ENCODE measurements around the gene TNFAIP8L2. TPM values are rescaled to one million over a fixed set of nuclear protein-coding genes. Genes with fewer than 3 reads are reported as not detected.

The TNFAIP8L2 gene
- total RNA-seq, 4 donors from 2014 or later, result 1.1 to 3.1 (median 1.4) TPM; not detected in 1

DNA sequence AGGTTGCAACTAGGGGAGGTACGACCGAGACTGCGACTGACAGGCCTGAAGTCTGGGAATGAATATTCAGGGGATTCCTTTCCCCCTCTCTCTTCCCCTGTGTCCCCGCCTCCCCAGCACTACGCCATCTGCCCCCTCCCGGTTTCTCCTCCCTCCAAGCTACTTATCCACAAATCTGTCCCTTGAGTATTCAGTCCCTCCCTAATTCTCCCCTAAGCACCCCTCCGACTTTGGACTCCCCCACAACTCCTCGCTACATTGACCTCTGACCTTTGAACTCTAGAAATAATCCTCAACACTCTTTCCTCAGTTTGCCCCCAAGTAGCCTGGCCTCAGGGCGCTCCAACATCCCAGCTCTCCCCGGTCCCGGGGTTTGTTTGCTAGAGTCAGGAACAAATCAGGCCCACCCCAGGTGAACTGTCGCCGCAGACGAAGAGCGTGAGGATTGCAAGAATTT lies 8.9 kb downstream of the TNFAIP8L2 start:
- no peaks in the 10 kb centered on the region for H3K9me3 ChIP-seq
- H3K4me1 ChIP-seq, result peaks cover 48 to 54% of the 10 kb centered on the region in 2 donors
- H3K4me3 ChIP-seq, result peak overlapping the region; percentile 82 to 97 (median 84)
- in situ Hi-C loops (cut with MboI; ENCODE audit: low sequenced_read_pairs in 4 of 4), result no loop called here
- H3K27ac ChIP-seq, result peak overlapping the region; percentile 91 to 99 (median 91)
- H3K27me3 ChIP-seq, result no peaks in the 10 kb centered on the region
- DNase-seq (peak; percentile 45 to 51), ATAC-seq (peak; percentile 5 to 28)
- TF ChIP-seq, protein P1, sequence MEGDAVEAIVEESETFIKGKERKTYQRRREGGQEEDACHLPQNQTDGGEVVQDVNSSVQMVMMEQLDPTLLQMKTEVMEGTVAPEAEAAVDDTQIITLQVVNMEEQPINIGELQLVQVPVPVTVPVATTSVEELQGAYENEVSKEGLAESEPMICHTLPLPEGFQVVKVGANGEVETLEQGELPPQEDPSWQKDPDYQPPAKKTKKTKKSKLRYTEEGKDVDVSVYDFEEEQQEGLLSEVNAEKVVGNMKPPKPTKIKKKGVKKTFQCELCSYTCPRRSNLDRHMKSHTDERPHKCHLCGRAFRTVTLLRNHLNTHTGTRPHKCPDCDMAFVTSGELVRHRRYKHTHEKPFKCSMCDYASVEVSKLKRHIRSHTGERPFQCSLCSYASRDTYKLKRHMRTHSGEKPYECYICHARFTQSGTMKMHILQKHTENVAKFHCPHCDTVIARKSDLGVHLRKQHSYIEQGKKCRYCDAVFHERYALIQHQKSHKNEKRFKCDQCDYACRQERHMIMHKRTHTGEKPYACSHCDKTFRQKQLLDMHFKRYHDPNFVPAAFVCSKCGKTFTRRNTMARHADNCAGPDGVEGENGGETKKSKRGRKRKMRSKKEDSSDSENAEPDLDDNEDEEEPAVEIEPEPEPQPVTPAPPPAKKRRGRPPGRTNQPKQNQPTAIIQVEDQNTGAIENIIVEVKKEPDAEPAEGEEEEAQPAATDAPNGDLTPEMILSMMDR (IDR thresholded peaks at IDR 0.05 in 4 of 5, conservative IDR thresholded peaks at IDR 0.05 in 1 of 5), result no peak
- no peak for TF ChIP-seq POLR2A (IDR thresholded peaks at IDR 0.05)
- intact Hi-C loops (cut with DNase I; ENCODE audit: low total_unique reads), result loop anchor here (1.0 to 2.0 kb wide), 2 partner anchors 19 to 95 kb away; partner anchors contain the start of genes GABPB2 and SEMA6C
- peaks cover 0 to 17% of the 10 kb centered on the region in 2 donors for H3K36me3 ChIP-seq

DNA sequence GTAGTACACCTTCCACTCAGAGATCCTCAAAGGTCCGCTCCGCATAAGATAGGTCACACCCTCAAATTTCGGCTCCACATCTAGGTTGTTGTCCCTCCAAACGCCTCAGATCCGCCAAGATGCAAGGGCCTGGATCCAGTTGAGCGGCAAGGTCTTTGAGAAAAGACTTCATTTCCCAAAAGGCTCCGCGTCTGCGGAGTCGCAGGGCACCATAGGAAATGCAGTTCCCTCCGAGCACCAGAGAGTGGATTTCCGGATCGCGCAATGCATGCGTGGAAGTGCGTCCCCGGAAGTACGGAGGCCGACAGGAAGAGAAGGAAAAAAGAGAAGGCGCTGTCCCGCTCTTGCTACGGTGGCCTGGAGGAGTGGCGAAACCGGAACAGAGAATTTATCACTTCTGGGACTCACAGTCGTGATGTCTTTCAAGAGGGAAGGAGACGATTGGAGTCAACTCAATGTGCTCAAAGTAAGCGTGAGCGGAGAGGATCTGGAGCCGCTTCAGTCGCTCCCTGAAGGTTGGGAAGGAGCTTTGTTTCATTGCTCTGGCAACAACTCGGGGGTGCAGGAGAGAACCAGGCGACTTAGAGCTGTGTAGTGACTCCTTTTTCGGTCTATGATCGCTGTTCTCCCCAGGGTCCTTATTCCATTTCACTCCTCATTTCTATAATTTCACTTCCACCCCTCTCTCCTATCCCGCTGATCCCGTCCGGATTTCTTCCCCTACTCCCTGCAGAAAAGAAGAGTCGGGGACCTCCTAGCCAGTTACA lies 9.5 kb downstream of the TNFAIP8L2 start, which contains the start of the genes LYSMD1 and SCNM1:
TSS of gene LYSMD1 (minus strand) at position 165 of the 767 bp plus-strand sequence. CDS start 644 bp downstream, outside the sequence.
TSS of gene SCNM1 (plus strand) at position 407 of the 767 bp plus-strand sequence. CDS start at position 416, 9 bp downstream.
- Histone ChIP-seq H3K9me3 (no peaks in the 10 kb centered on the region), H3K4me1 (peaks cover 50 to 54% of the 10 kb centered on the region in 2 donors), H3K36me3 (peaks cover 0 to 18% of the 10 kb centered on the region in 2 donors), H3K27ac (peak within 1 kb of the TSS; percentile 91 to 99 (median 91)), H3K27me3 (no peaks in the 10 kb centered on the region), H3K4me3 (peak within 1 kb of the TSS; percentile 82 to 97 (median 84))
- TF ChIP-seq, protein P1 (IDR thresholded peaks at IDR 0.05 in 4 of 5, conservative IDR thresholded peaks at IDR 0.05 in 1 of 5), result peak in 3 of 5 experiments; percentile 11 to 69 (median 51)
- peak; percentile 43 to 63 for TF ChIP-seq POLR2A (IDR thresholded peaks at IDR 0.05)
- DNase-seq (peak; percentile 97 to 98), ATAC-seq (peak; percentile 81 to 85)
- in situ Hi-C loops (cut with MboI; ENCODE audit: low sequenced_read_pairs in 4 of 4) (no loop called here), intact Hi-C loops (cut with DNase I; ENCODE audit: low total_unique reads) (loop anchor here (1.0 to 2.0 kb wide), 3 partner anchors 20 to 95 kb away; partner anchors contain the start of genes GABPB2, SEMA6C and VPS72)

DNA sequence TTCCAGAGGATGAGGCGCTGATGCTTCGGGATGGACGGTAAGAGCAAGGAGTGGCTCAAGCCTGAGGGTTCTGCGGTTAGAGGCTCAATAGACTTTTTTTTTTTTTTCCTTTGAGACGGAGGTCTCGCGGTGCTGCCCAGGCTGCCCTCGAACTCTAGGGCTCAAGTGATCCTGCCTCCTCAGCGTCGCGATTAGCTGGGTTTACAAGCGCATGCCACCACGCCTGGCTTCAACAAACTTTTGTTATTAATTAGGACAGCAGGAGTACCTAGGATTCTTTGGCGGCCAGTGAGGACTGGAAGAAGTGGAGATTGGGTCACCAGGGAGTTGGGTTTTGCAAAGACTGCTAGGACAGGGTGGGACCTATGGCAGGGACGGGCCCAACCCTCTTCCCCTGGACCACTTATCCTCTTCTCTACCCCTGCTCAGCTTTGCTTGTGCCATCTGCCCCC lies 10.1 kb downstream of the TNFAIP8L2 start:
- DNase-seq, result peak in 1 of 2 donors; percentile 25
- H3K4me1 ChIP-seq, result peaks cover 56 to 59% of the 10 kb centered on the region in 2 donors
- no peak for TF ChIP-seq POLR2A (IDR thresholded peaks at IDR 0.05)
- TF ChIP-seq, protein P1 (IDR thresholded peaks at IDR 0.05 in 4 of 5, conservative IDR thresholded peaks at IDR 0.05 in 1 of 5), result no peak
- H3K9me3 ChIP-seq, result no peaks in the 10 kb centered on the region
- H3K27ac ChIP-seq, result peak overlapping the region; percentile 91 to 99 (median 91)
- in situ Hi-C loops (cut with MboI; ENCODE audit: low sequenced_read_pairs in 4 of 4), result no loop called here
- H3K36me3 ChIP-seq, result peaks cover 0 to 19% of the 10 kb centered on the region in 2 donors
- intact Hi-C loops (cut with DNase I; ENCODE audit: low total_unique reads), result loop anchor here (1.0 kb wide), 1 partner anchor 24 kb away; the partner anchor contains the start of gene VPS72
- H3K27me3 ChIP-seq, result no peaks in the 10 kb centered on the region
- peak overlapping the region; percentile 82 to 97 (median 84) for H3K4me3 ChIP-seq
- peak in 1 of 2 donors; percentile 1 for ATAC-seq

GRCh38 chr1:151167116-151167515 lies 10.7 kb downstream of the TNFAIP8L2 start:
- Histone ChIP-seq H3K27ac (peak overlapping the region; percentile 91 to 99 (median 91)), H3K9me3 (no peaks in the 10 kb centered on the region), H3K27me3 (no peaks in the 10 kb centered on the region), H3K4me1 (peaks cover 62 to 65% of the 10 kb centered on the region in 2 donors), H3K4me3 (peak overlapping the region in 2 of 4 donors; percentile 84 to 97), H3K36me3 (peaks cover 0 to 15% of the 10 kb centered on the region in 2 donors)
- ATAC-seq, result no peak
- intact Hi-C loops (cut with DNase I; ENCODE audit: low total_unique reads), result no loop called here
- TF ChIP-seq, protein P1 (IDR thresholded peaks at IDR 0.05 in 4 of 5, conservative IDR thresholded peaks at IDR 0.05 in 1 of 5), result no peak
- peak in 1 of 2 donors; percentile 11 for DNase-seq
- in situ Hi-C loops (cut with MboI; ENCODE audit: low sequenced_read_pairs in 4 of 4), result no loop called here

All from gastrocnemius medialis (tissue), 4 donors.